Measurements from ENCODE around the gene ERGIC1. TPM values are rescaled to one million over a fixed set of nuclear protein-coding genes. Genes with fewer than 3 reads are reported as not detected.

Gene ERGIC1
- total and polyA plus RNA-seq, 8 donors = 116 to 229 (median 125) TPM

- ATAC-seq = no peak
- H3K4me1 ChIP-seq = peaks cover 0 to 11% of the 10 kb centered on the region in 2 donors
- TF ChIP-seq, protein P1, sequence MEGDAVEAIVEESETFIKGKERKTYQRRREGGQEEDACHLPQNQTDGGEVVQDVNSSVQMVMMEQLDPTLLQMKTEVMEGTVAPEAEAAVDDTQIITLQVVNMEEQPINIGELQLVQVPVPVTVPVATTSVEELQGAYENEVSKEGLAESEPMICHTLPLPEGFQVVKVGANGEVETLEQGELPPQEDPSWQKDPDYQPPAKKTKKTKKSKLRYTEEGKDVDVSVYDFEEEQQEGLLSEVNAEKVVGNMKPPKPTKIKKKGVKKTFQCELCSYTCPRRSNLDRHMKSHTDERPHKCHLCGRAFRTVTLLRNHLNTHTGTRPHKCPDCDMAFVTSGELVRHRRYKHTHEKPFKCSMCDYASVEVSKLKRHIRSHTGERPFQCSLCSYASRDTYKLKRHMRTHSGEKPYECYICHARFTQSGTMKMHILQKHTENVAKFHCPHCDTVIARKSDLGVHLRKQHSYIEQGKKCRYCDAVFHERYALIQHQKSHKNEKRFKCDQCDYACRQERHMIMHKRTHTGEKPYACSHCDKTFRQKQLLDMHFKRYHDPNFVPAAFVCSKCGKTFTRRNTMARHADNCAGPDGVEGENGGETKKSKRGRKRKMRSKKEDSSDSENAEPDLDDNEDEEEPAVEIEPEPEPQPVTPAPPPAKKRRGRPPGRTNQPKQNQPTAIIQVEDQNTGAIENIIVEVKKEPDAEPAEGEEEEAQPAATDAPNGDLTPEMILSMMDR (IDR thresholded peaks at IDR 0.05) = no peak
- H3K9me3 ChIP-seq = no peaks in the 10 kb centered on the region
- H3K27me3 ChIP-seq = no peaks in the 10 kb centered on the region
- no peak overlapping the region for H3K27ac ChIP-seq
- no peak for DNase-seq
- no peaks in the 10 kb centered on the region for H3K36me3 ChIP-seq
- intact Hi-C loops (cut with DNase I) = no loop called here
- H3K4me3 ChIP-seq = no peak overlapping the region
Measured at GRCh38 chr5:172815631-172816030, 18.4 kb upstream of the ERGIC1 start.

- TF ChIP-seq, protein P1 (IDR thresholded peaks at IDR 0.05) = no peak
- H3K4me1 ChIP-seq = peaks cover 0 to 11% of the 10 kb centered on the region in 2 donors
- H3K27me3 ChIP-seq = no peaks in the 10 kb centered on the region
- H3K36me3 ChIP-seq = no peaks in the 10 kb centered on the region
- no peak overlapping the region for H3K4me3 ChIP-seq
- no peaks in the 10 kb centered on the region for H3K9me3 ChIP-seq
- H3K27ac ChIP-seq = no peak overlapping the region
- intact Hi-C loops (cut with DNase I) = no loop called here
- DNase-seq = peak in 1 of 4 donors; percentile 43
- ATAC-seq = peak; percentile 64
Measured at GRCh38 chr5:172816925-172817562, 17.0 kb upstream of the ERGIC1 start.

GRCh38 chr5:172817664-172818063 lies 16.4 kb upstream of the ERGIC1 start:
- Histone ChIP-seq H3K27ac (no peak overlapping the region), H3K36me3 (no peaks in the 10 kb centered on the region), H3K4me1 (peaks cover 0 to 11% of the 10 kb centered on the region in 2 donors), H3K27me3 (no peaks in the 10 kb centered on the region), H3K4me3 (no peak overlapping the region), H3K9me3 (no peaks in the 10 kb centered on the region)
- intact Hi-C loops (cut with DNase I) = no loop called here
- DNase-seq (no peak), ATAC-seq (no peak)
- TF ChIP-seq, protein P1 (IDR thresholded peaks at IDR 0.05) = no peak

DNA sequence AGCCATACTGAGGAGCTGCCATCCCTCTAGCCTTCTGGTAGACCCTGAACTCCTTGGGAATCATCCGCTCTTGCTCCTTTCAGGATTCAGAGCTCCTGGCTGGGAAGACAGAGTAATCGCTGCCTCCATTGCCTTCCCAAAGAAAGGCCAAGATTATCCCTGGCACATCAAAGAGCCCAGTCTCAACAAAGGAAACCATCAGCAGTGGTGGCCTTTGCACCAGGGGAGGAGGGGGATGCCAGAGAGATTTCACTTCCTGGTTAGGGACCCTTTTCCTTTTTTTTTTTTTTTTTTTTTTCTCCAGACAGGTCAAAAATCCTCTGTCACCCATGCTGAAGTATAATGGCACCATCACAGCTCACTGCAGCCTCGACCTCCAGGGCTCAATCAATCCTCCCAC lies 16.0 kb upstream of the ERGIC1 start:
- Histone ChIP-seq H3K4me3 (no peak overlapping the region), H3K36me3 (no peaks in the 10 kb centered on the region), H3K9me3 (no peaks in the 10 kb centered on the region), H3K27me3 (no peaks in the 10 kb centered on the region), H3K27ac (no peak overlapping the region), H3K4me1 (peaks cover 0 to 11% of the 10 kb centered on the region in 2 donors)
- intact Hi-C loops (cut with DNase I) = no loop called here
- ATAC-seq (no peak), DNase-seq (no peak)
- TF ChIP-seq, protein P1 (IDR thresholded peaks at IDR 0.05) = no peak

DNA sequence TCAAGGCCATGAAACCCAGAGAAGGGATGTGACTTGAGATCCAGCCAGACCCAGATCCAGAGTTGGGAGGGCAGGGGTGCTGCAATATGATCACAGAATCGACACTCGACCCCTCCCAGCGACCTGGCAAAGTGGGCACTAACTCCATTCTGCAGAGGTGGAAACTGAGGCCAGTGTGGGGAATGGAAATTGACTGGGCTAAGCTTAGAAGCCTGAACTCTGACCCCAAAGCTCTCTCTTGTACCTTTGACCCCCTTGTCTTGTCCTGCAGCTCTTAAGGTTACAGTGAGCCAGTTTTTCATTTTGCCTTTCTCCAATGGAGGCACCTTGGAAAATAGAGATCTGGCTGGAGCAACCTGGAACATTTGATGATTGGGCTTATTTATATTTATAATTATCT lies 14.5 kb upstream of the ERGIC1 start:
- Histone ChIP-seq H3K27ac (no peak overlapping the region), H3K36me3 (no peaks in the 10 kb centered on the region), H3K9me3 (no peaks in the 10 kb centered on the region), H3K27me3 (no peaks in the 10 kb centered on the region), H3K4me1 (peaks cover 0 to 11% of the 10 kb centered on the region in 2 donors), H3K4me3 (no peak overlapping the region)
- intact Hi-C loops (cut with DNase I) = no loop called here
- TF ChIP-seq, protein P1 (IDR thresholded peaks at IDR 0.05) = no peak
- no peak for DNase-seq
- ATAC-seq = no peak

Data from left lung (tissue), 10 donors.